ENCODE results near the gene UPP1.
A peak's percentile ranks its signal among the peaks of the same experiment; 100 is the strongest.

UPP1 gene

DNA sequence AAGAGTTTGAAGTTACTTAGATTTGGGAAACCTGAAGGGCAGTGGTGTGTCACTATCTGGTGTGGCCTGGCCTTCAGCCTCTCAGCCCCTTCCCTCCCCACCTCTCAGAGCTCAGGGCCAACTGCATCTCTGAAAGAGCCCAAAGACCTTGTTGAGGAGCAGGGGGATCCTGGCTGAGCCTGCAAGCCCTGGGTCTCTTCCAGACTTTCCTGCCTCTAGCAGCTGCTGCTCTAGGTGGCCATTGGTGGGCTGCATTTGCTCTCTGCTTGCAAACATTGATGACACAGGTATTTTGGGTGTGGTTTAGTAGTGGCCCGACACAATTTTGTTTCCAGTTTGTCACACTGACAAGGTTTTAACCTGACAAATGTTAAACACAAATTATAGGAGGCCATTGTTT lies 3.1 kb upstream of the UPP1 start:
- DNase-seq (ENCODE audit: low read depth): no peak

DNA sequence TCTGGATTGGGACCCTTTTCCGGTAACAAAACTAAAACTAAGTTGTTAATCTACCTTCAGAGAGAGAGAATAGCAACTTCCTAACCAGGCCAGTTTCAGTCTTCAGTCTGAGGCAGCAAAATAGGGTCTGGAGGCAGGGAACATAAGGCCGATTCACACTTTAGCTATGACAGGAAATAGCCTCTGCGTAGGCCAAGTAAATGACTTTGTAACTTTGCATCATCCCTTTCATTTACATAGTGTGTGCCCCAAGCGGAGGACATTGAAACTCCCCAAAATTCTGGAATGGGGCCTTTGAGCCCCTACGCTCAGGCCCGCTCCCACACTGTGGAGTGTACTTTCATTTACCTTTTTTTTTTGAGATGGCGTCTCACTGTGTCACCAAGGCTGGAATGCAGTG lies 1.7 kb upstream of the UPP1 start:
- no peak for DNase-seq (ENCODE audit: low read depth)

DNA sequence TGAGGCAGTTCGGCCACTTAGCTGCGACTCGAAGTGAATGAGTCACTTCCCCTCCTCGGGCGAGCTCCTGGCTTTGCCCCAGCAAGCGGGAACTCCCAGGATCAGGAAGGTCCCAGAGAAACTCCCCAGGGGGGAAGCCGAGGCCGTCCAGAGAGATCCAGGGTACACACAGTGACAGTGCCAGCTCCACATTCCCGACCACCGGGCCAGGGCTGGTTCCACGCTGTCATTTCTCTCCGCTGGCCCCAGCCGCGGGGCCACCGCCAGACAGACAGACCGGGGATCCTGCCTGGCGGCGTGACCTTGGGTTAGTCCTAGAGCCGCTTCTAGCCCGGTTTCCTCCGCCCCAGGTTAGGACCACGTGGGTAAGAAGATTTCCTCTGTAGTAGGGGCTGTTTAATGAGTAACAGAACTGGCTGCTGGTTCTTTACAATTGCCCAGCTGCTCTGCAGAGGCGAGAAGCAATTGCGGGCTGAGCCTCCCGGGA lies 463 bp upstream of the UPP1 start:
- DNase-seq (ENCODE audit: low read depth): peak; percentile 92

DNA sequence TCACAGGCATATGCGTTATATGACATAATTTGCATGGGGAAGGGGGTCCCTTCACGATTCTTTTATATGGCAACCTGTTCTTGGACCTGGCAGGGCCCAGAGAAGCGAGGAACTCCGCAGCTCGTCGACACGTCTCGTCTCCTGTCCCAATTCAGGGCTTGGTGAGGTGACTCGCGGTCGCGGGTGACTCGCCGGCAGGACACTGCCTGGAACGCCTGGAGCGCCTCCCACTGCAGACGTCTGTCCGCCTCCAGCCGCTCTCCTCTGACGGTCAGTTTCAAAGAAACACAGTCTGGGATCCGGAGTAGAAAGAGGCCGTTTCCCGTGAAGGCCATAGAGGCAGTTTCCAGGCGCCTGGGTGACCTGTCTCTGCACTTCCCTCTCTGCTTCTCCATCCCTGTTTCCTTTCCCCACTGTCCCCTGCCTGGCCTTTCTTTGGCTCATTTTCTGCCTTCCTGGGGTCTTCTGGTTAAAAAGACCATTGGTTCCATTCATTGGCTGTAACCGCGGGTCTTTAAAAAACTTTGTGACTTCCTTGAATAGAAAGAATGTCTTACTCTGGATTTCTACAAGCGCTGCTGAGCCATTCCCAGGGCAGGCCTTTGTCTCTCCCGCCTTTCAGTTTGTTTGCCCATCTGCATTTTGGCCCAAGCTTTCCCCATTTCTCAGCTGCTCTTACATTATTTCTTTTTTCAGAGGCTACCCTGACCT lies 1.2 kb downstream of the UPP1 start:
- no peak for DNase-seq (ENCODE audit: low read depth)

DNA sequence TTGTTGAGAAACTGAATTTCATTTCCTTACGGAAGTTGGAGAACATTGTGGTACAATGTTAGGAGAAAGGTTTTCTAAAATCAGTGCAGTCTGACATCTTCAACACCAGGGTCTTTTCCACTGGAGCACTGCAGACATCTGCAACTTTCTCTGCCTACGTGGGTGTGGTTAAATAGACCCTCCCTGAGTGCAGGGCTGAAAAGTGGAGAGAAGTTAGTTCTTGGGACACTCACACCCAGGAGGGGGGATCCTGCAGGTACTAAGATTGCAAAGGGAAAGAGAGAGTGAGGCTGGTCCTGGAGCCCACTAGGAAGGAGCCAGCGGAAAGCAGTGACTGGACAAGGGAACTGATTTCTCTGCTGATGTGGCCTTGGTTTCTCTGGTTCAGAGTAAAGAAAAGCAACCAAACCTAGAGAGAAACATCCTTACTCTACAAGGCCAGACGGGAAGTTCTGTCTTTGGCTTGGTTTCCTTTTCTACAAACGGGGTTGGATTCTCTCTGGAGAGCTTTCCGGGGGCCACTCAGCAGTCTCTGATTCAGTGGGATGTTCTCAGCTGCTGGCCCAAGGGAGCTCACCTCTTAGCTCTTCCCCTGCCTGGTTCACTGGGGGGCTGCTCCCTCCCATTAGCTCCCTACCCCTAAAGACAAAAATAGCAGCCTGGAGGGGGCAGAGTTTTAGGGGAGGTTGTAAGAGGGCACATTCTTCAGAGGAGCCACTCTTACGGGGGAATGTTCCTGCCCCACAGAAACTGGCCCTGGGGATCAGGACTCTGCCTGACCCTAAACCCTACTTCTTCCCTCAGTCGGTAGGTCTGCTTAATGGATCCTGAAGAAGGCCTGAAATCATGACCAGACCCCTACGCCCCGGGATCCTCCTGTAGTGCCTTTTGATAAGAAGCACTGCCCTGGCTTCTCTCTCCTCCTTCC lies 2.7 kb downstream of the UPP1 start:
- no peak for DNase-seq (ENCODE audit: low read depth)

DNA sequence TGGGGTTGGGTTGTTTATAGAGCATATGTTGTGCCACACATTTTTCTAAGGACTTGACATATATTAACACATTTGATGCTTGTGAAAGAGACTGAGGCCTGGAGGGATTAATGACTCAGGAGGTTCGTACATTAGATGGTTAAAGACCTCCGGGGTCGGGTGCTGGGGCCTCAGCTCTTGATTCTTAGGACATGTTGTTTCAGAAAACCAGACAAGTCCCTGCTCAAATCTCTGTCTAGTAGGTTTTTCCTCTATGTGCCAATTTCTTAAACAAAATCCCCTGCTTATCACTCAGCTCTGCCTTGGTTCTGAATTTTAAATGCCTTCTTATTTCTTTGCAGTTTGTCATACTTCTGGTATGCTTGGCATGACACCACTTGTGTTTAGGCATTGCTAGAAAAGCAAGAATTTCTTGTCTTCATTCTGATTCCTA lies 5.8 kb downstream of the UPP1 start:
- no peak for DNase-seq (ENCODE audit: low read depth)

DNA sequence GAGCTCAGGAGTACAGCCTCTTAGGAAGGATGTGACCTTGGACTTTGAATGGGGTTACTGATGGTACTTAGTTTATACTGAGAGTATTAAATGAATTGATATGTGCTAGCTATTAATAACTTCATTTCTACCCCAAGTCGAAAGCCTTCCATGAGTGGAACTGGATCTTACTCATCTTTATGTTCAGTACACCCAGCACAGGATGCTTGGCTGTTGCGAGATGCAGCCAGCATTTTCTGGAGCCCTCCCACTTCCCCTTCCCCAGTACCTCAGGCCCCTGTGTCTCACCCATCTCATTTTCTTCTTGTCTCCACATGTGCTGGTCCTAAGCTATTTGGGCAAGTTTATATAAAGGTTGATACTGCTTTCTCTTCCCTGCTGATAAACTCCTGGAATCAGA lies 7.2 kb downstream of the UPP1 start:
- no peak for DNase-seq (ENCODE audit: low read depth)

DNA sequence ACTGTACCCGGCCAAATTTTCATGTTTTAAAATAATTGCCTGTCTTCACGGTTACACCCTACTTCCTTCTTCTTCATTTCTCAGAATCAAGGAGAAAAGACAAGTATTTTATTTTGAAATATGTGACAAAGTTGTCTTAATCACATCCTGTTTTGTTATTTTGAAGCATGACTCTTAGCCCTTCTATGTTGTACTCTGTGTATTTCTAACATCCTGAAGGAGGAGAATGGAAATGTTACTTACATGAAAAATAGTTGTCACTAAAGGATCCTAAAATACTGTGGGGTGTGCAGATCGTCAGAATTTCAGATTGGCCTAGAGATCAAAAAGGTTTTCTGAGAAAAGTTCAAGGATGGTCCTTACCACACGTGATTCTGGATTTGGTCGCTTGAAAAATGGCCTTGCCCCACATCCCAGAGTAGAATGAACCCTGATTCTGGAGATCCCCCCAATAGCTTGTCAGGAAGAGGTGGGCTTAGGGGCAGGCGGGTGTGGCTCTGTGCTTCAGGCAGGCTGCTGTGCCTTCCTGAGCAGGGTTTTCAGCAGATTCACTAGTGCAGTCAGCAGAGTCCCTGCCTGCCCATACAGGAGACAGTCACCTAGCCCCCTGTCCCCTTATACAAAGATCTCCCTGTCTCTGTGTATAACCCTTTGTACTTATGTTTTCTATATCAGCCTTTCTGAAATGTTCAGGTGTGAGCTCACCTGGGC lies 8.6 kb downstream of the UPP1 start:
- no peak for DNase-seq (ENCODE audit: low read depth)

DNA sequence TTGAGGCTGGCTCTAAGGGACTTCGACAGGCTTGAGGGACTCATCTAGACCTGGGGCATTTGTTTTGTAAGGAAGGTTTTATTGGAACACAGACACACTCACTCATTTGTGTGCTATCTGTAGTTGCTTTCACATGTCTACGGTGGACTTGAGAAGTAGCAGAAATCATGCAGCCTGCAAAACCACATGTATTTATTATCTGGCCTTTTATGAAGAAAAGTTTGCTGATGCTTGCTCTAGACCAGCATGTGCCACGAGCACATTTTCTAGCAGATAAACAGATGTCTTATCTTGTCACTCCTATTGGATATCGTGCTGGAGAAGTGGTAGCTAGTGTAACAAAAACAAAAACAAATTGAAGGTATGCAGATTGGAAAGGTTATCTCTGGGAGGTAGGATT lies 9.8 kb downstream of the UPP1 start:
- DNase-seq (ENCODE audit: low read depth): no peak

DNA sequence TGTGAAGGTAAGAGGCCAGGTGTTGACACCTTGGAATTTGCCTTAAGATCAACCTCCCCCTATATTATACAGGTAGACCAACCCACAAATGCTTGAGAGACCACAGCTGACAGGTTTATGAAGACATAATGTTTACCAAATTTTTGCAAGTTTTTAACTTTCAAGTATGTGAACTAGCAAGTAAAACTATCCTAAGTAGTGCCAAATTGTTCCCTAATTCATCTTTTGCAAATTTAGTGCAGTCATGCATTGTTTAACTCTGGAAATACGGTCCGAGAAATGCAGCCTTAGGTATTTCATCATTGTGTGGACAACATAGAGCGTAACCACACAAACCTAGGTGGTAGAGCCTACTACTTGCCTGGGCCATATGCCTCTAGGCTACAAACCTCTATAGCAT lies 10.7 kb downstream of the UPP1 start:
- no peak for DNase-seq (ENCODE audit: low read depth)

DNA sequence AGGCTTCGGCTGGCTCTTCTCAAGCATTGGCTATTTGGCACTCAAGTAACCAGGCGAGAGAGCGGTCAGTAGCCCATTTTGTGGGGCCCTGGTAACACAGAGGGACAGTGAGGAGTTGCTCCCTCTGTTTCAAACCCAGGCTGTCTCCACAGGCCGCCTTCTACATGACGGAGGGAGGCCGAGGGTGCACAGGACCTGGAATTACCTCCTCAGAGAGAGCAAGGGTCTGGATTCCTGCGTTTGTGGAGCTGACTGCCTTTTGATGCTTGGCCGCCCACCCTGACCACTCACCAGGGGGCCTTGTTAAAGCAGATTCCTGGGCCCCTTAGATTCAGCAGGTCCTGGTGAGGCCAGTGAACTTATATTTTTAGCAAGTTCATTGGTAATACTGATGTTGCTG lies 12.3 kb downstream of the UPP1 start:
- no peak for DNase-seq (ENCODE audit: low read depth)

DNA sequence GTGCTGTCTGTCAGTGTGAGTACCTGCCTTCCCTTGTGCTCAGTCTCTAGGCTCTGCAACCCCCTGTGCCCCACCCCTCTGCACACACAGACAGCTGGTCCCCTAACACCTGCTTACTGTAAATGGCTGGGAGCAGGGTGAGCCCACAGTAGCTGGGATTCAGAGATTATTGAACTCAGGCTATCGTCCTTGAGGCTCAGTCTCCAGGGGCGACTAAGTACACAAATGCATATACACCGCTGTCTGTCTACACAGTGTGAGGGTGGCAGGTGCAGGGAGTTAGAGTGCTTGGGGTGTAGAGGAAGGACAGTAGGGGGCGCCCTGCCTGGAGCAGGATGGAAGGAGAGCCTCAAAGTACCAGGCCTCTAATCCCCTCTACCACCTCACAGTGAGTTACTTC lies 12.9 kb downstream of the UPP1 start:
- DNase-seq (ENCODE audit: low read depth): no peak

DNA sequence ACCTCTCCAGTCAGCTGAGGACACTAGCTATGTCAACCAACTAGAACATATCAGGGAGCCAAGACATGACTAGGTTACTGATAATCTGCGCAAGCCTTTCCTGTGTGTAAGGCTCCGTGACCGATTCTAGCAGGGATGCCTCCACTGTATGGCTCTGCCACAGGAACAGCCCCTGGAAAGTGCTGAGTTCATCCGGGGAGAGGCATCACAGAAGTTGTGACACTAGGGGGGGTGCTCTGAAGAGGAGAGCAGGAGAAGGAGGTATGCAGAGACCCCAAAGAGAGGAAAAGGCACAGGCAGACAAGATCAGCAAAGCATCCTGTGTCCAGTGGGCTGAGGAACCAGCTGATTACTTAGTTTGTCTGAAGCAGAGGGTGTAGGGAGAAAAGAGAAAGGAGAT lies 13.5 kb downstream of the UPP1 start:
- no peak for DNase-seq (ENCODE audit: low read depth)

DNA sequence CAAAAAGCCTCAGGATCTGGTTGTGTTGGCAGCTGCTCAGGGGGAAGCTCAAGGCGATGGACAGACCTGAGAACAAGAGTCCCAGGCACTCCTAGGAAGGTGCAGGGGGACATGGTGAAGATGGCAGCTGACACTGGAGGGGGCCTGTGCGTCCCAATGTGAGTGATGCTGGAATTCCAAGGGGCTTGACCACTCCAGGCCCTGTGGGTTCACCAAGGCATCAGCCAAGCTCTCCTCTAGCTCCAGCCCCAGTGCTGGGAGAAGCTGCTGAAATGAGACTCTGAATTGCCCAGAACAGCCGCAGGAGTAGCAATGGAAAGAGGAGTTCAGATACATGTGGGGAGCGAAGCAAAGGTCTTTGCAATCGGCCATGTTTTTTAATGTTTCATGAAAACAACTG lies 16.0 kb downstream of the UPP1 start:
- DNase-seq (ENCODE audit: low read depth): no peak

DNA sequence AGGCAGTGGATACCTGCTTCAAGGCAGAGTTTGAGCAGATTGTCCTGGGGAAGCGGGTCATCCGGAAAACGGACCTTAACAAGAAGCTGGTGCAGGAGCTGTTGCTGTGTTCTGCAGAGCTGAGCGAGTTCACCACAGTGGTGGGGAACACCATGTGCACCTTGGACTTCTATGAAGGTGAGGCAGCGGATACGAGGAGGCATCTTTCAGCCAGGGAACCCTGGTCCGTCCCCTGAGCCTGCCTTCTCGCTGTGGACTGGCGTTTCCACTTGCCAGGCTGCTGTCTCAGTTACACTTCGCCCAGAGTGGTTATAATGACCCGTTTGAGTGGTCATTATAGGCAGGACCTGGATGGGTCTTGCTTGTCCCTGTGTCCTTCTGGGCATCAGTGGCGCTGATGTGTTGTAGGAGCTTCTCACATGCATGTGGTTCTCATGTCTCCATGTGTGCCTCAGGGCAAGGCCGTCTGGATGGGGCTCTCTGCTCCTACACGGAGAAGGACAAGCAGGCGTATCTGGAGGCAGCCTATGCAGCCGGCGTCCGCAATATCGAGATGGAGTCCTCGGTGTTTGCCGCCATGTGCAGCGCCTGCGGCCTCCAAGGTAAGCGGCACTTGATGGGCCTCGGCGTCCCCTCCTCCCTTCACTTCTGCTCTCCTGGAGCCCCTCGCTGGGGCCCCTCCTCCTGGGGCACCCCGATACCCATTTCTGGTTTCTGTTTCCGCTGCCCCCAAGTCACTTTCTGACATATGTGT lies 18.0 kb downstream of the UPP1 start:
- no peak for DNase-seq (ENCODE audit: low read depth)

DNA sequence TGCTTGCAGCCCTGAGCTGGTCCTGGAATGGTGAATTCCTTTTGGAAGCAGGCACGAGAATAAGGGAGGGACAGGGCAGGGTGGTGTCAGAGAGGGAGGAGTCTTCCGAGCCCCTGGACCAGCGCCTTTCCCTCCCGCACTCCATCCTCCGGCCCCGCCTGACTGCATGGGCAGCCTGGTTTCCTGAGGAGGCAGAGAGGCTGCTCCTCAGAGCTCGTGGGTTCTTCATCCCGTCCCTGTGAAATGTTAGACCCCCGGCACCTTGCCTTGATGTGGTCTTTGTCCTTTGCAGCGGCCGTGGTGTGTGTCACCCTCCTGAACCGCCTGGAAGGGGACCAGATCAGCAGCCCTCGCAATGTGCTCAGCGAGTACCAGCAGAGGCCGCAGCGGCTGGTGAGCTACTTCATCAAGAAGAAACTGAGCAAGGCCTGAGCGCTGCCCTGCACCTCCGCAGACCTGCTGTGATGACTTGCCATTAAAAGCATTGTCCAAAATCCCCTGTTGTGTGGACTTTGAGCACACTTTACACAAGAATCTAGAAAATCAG lies 18.9 kb downstream of the UPP1 start:
- no peak for DNase-seq (ENCODE audit: low read depth)

DNA sequence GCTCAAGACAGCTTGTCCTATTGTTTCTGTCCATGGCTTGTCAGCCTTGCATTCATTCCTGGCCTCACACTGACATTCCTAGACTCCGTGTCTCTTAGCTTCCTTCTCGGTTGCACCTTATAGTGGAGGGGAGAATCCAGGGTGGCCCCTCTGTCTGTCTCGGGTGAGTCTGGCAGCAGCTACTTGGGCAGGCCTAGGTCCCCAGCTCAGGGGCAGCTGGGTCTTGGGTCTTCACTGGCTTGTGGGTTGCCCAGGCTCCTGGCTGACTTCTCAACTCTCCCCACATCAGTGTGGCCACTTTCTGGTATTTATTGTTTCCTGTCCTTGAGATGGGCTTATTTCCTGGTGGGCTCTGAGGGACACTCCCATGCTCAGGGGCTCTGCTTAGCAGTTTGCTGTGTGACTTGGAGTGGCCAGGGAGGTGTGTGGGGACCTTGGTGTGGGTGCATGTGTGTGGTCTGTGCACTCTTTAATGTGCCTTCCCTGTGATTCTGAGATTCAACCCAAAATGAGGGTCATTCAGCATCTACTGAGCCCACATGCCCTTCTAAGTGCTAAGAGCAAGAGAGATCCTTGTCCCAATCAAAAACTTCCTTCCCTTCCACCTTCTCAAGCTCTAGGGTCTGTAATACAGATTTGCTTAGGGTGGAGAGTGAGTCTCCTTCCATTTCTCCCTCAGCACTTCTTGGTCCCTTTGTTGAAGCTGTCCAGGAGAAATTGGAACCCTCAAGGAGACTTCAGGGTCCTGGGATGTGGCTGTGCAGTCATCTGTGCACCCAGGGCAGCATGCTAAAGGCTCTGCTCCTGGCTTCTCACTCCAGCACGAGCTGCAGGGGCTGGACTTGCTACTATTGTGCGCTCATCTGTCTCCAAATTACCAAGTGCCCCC lies 20.1 kb downstream of the UPP1 start:
- DNase-seq (ENCODE audit: low read depth): no peak

DNA sequence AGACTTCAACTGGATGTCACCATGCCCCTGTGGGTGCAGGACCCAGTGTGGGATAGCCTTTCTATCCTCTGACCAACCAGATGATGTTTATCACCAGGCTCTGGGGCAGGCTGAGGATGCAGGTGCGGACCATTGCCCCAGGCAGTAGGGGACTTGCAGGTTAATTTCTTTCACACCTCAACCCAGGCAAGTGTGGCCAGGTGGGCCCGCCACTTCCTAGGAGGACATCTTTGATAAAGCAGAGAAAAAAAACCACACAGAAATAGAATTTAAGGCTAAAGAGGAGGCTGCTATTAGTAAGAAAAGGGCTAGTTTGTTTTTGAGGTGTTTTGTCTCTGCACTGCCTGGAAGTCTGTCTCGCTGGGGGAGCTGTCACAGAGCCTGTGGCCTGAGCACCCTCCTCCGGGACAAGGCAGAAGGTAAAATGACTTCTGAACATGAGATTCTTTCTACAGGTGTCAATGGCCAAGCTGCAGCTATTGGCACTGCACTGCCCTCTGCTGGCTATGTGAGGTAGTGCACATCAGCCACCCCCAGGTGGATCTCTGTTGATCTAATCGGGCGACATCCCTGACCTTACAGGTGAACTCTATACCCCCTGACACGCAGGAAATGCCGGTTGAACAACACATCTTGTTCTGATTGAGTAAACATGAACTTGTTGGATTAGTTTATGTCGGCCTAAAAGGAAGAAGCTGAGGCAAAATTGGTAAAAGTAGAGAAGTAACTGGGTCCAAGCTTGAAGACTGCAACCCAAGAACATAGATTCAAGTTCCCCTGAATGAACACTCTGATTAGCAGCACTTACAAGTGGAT lies 21.0 kb downstream of the UPP1 start:
- no peak for DNase-seq (ENCODE audit: low read depth)

DNA sequence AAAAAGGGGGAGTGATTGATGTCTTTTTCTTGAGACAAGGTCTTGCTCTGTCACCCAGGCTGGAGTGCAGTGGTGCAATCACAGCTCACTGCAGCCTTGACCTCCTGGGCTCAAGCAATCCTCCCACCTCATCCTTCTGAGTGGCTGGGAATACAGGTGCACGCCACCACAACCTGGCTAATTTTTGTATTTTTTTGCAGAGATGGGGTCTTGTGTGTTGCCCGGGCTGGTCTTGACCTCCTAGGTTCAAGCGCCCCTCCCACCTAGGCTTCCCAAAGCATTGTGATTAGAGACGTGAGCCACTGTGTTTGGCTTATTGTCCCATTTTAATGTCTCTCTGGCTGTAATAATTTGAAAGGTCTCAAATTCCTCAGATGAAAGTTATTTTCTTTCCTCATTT lies 21.8 kb downstream of the UPP1 start:
- DNase-seq (ENCODE audit: low read depth): no peak

DNA sequence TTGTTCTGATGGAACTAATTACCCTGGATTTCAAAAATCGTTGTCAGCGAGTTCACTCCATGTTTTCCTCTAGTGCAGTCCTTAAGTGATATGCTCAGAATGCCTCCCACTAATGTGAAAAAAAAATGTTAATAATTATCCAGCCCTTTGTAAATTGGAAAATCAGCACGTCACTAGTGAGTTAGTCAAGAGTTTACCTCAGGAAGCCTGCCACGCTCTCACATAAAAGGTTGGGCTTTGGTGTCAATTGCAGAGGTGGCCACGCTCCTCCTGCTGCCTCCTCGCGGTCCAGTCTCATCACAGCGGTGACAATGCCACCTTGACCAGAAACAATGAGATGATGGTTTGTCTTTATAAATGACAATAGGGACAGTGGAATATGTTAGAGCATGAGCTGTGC lies 22.5 kb downstream of the UPP1 start:
- no peak for DNase-seq (ENCODE audit: low read depth)

All from GM04504 (cell line).